Neuronal stem cell (in vitro differentiated cells): ENCODE data around the gene SLC35F5.

Experiments used
- DNase-seq: peaks from one replicate; pipeline ENCODE4 v3.0.0-alpha.2; 2013; ENCODE audit warnings: low spot score
- H2AFZ ChIP-seq: one replicate; pipeline ENCODE4 v1.6.1; 2013; ENCODE audit warnings: mild to moderate bottlenecking, low read length, inconsistent platforms
- H2AK5ac ChIP-seq: 2 replicates; pipeline ENCODE4 v1.6.1; 2013; ENCODE audit warnings: low read depth, mild to moderate bottlenecking, inconsistent platforms, low read length, moderate library complexity, mixed read lengths
- H2BK120ac ChIP-seq: 2 replicates; pipeline ENCODE4 v1.6.1; 2013; ENCODE audit warnings: low read depth, mild to moderate bottlenecking, inconsistent platforms, low read length, moderate library complexity, mixed read lengths
- H2BK12ac ChIP-seq: one replicate; pipeline ENCODE4 v1.6.1; 2013; ENCODE audit warnings: low read length, inconsistent platforms
- H2BK15ac ChIP-seq: 2 replicates; pipeline ENCODE4 v1.6.1; 2013; ENCODE audit warnings: mild to moderate bottlenecking, low read length, inconsistent platforms, mixed read lengths
- H2BK5ac ChIP-seq: one replicate; pipeline ENCODE4 v1.6.1; 2013; ENCODE audit warnings: inconsistent platforms, mild to moderate bottlenecking, low read length, moderate library complexity
- H3K14ac ChIP-seq: one replicate; pipeline ENCODE4 v1.6.1; 2013; ENCODE audit warnings: low read length, inconsistent platforms
- H3K18ac ChIP-seq: 2 replicates; pipeline ENCODE4 v1.6.1; 2013; ENCODE audit warnings: low read length, inconsistent platforms
- H3K23ac ChIP-seq: 2 replicates; pipeline ENCODE4 v1.6.1; 2013; ENCODE audit warnings: low read depth, mild to moderate bottlenecking, mixed read lengths, low read length, inconsistent platforms; ENCODE audit not compliant: poor library complexity
- H3K27ac ChIP-seq: replicated peaks from 3 replicates; pipeline ENCODE4 v1.5.1; 2013; ENCODE audit warnings: low read length, inconsistent platforms
- H3K27me3 ChIP-seq, 3 experiments: 2 replicates each; pipeline ENCODE4 v1.6.1; 2013; ENCODE audit warnings: low read length in 3 of 3, mild to moderate bottlenecking in 2 of 3, inconsistent platforms in 1 of 3, low read depth in 1 of 3, mixed read lengths in 1 of 3, moderate library complexity in 1 of 3; ENCODE audit not compliant: control insufficient read depth in 3 of 3, insufficient read depth in 3 of 3
- H3K36me3 ChIP-seq, 2 donors: replicated peaks in 1 of 2; 2 replicates each; pipeline ENCODE4 v1.6.1; 2013; ENCODE audit warnings: low read length in 2 of 2; ENCODE audit not compliant: control insufficient read depth in 2 of 2, insufficient read depth in 2 of 2
- H3K4ac ChIP-seq: 2 replicates; pipeline ENCODE4 v1.6.1; 2013; ENCODE audit warnings: inconsistent platforms, mild to moderate bottlenecking, low read length, moderate library complexity
- H3K4me1 ChIP-seq, 2 donors: 1 replicate in 1 of 2; 2 replicates in 1 of 2; pipeline ENCODE4 v1.6.1; 2013; ENCODE audit warnings: low read length in 2 of 2, low read depth in 1 of 2; ENCODE audit not compliant: control insufficient read depth in 2 of 2, insufficient read depth in 1 of 2
- H3K4me2 ChIP-seq: one replicate; pipeline ENCODE4 v1.6.1; 2013; ENCODE audit warnings: mild to moderate bottlenecking, low read length, inconsistent platforms; ENCODE audit not compliant: insufficient read depth, poor library complexity, severe bottlenecking
- H3K4me3 ChIP-seq, 2 donors: 2 replicates each; pipeline ENCODE4 v1.5.1; 2013; ENCODE audit warnings: low read length in 2 of 2, mild to moderate bottlenecking in 2 of 2, inconsistent platforms in 1 of 2, moderate library complexity in 1 of 2
- H3K79me1 ChIP-seq: one replicate; pipeline ENCODE4 v1.6.1; 2013; ENCODE audit warnings: low read depth, mild to moderate bottlenecking, inconsistent platforms, low read length, moderate library complexity
- H3K9ac ChIP-seq: one replicate; pipeline ENCODE4 v1.6.1; 2013; ENCODE audit warnings: mild to moderate bottlenecking, low read depth, low read length, inconsistent platforms; ENCODE audit not compliant: poor library complexity
- H3K9me3 ChIP-seq, 2 donors: replicated peaks in 1 of 2; 2 replicates each; pipeline versions ENCODE3 to v1.6.1; 2013; ENCODE audit warnings: low read length in 2 of 2, mild to moderate bottlenecking in 2 of 2, inconsistent platforms in 1 of 2, low read depth in 1 of 2, mixed read lengths in 1 of 2, moderate library complexity in 1 of 2; ENCODE audit not compliant: control insufficient read depth in 2 of 2, insufficient read depth in 1 of 2
- H4K8ac ChIP-seq: one replicate; pipeline ENCODE4 v1.6.1; 2013; ENCODE audit warnings: low read depth, mild to moderate bottlenecking, inconsistent platforms, low read length, moderate library complexity
- H4K91ac ChIP-seq: one replicate; pipeline ENCODE4 v1.6.1; 2013; ENCODE audit warnings: low read length, low read depth, mild to moderate bottlenecking, inconsistent platforms; ENCODE audit not compliant: poor library complexity
- WGBS, 2 donors: extraction: QIAGEN DNeasy Blood & Tissue Kit; methylation state at CpG; one replicate each; pipeline ENCODE4 v1.1.7; 2013; ENCODE audit warnings: missing lambda C conversion rate in 2 of 2, mixed read lengths in 1 of 2; ENCODE audit not compliant: insufficient read length in 2 of 2, insufficient replicate concordance in 1 of 2; ENCODE audit errors: extremely low coverage in 2 of 2; 5-methylcytosine and 5-hydroxymethylcytosine counted together

The SLC35F5 gene

GRCh38 chr2:113796592-113797175 lies 40.2 kb upstream of the SLC35F5 start:
- Histone ChIP-seq H3K4ac (no peak overlapping the region), H3K27me3 (no peaks in the 10 kb centered on the region), H3K9ac (no peak overlapping the region), H3K4me3 (no peak overlapping the region), H3K27ac (no peak overlapping the region), H3K4me1 (peaks cover 0 to 3% of the 10 kb centered on the region in 2 donors), H2AFZ (no peak overlapping the region), H3K4me2 (no peak overlapping the region), H2BK5ac (no peak overlapping the region), H2AK5ac (no peak overlapping the region), H3K36me3 (no peaks in the 10 kb centered on the region), H2BK12ac (no peak overlapping the region), H3K23ac (no peak overlapping the region), H3K79me1 (no peaks in the 10 kb centered on the region), H2BK120ac (no peak overlapping the region), H3K14ac (no peak overlapping the region), H3K9me3 (no peaks in the 10 kb centered on the region), H4K91ac (no peak overlapping the region), H4K8ac (no peak overlapping the region), H2BK15ac (no peak overlapping the region), H3K18ac (no peak overlapping the region)
- WGBS, 2 donors, result no CpG with 5 or more reads among the region's 6 CpGs
- no peak for DNase-seq

GRCh38 chr2:113795405-113795920 lies 39.0 kb upstream of the SLC35F5 start:
- H3K18ac ChIP-seq, result no peak overlapping the region
- H2AFZ ChIP-seq, result no peak overlapping the region
- H4K8ac ChIP-seq, result no peak overlapping the region
- H3K79me1 ChIP-seq, result no peaks in the 10 kb centered on the region
- no peak overlapping the region for H3K9ac ChIP-seq
- no peak overlapping the region for H3K23ac ChIP-seq
- no peak overlapping the region for H2BK12ac ChIP-seq
- no peak overlapping the region for H3K4me2 ChIP-seq
- H3K9me3 ChIP-seq, result no peaks in the 10 kb centered on the region
- H4K91ac ChIP-seq, result no peak overlapping the region
- H2AK5ac ChIP-seq, result no peak overlapping the region
- no peak overlapping the region for H3K14ac ChIP-seq
- H3K4me1 ChIP-seq, result peaks cover 0 to 3% of the 10 kb centered on the region in 2 donors
- no peak overlapping the region for H3K27ac ChIP-seq
- no peak overlapping the region for H3K4me3 ChIP-seq
- no peak overlapping the region for H2BK5ac ChIP-seq
- no peak for DNase-seq
- H2BK15ac ChIP-seq, result no peak overlapping the region
- H3K27me3 ChIP-seq, result no peaks in the 10 kb centered on the region
- H3K4ac ChIP-seq, result no peak overlapping the region
- H2BK120ac ChIP-seq, result no peak overlapping the region
- H3K36me3 ChIP-seq, result no peaks in the 10 kb centered on the region
- WGBS, 2 donors, result no CpG with 5 or more reads among the region's 3 CpGs

GRCh38 chr2:113791697-113792590 lies 35.5 kb upstream of the SLC35F5 start:
- WGBS, 2 donors, result no CpG with 5 or more reads among the region's 5 CpGs
- H2AK5ac ChIP-seq, result no peak overlapping the region
- DNase-seq, result no peak

More at GRCh38 chr2:113791697-113792590, 35.5 kb upstream of the SLC35F5 start:
- Histone ChIP-seq H4K91ac (no peak overlapping the region), H2BK15ac (no peak overlapping the region), H2BK5ac (no peak overlapping the region), H2AFZ (no peak overlapping the region), H3K18ac (no peak overlapping the region), H3K4me1 (peaks cover 0 to 3% of the 10 kb centered on the region in 2 donors), H2BK12ac (no peak overlapping the region), H2BK120ac (no peak overlapping the region), H3K4me3 (no peak overlapping the region), H3K9me3 (no peaks in the 10 kb centered on the region), H3K23ac (no peak overlapping the region), H3K36me3 (no peaks in the 10 kb centered on the region), H3K14ac (no peak overlapping the region), H3K27ac (no peak overlapping the region), H3K27me3 (no peaks in the 10 kb centered on the region), H3K4ac (no peak overlapping the region), H3K9ac (no peak overlapping the region), H3K4me2 (no peak overlapping the region), H3K79me1 (no peaks in the 10 kb centered on the region), H4K8ac (no peak overlapping the region)
